Activated CD4-positive, CD25-positive, alpha-beta regulatory T cell treated with anti-CD3 and anti-CD28 coated beads, Interleukin-2, amount 50 U/mL, for 72 hours (primary cell): ENCODE measurements around the gene STK38L.

Experiments used
- DNase-seq: peaks from one replicate; pipeline ENCODE4 v3.0.0; 2021

Gene STK38L

DNA sequence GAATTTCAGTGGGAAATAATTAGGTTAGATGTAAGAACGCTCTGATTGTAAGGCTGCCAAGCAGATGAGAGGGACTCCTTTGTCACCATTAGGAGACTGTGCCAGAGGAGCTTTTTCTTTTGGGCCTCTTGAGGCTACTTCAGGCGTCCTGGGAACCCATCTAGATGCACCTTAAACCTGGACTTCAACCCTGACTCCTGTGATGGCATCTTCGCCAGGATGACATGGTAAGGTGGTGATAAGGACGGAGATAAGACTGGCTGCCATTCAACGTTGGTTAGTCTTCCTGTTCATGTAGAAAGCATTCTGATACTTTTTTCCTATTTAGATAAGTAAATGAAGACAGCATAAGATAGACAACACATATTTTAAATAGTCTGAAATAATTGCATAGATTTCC lies 36.3 kb downstream of the STK38L start:
- DNase-seq, result no peak

DNA sequence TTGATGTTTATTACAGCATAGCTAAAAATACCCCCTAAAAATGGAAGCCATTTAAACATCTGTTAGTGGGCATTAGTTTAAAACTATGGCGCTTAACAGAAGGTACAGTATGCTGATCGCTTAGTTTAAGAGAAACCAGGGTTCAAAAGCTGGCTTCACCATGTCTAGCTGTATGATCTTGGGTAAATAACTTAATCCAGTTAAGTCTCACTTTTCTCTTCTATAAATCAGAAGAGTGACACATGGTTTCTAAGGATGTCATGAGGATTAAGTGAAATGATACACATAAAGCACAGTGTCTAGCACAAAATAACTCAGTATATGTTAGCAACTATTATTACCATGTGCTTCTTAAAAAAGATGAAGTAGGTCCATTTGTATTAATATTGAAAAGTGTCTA lies 38.7 kb downstream of the STK38L start:
- DNase-seq, result no peak

DNA sequence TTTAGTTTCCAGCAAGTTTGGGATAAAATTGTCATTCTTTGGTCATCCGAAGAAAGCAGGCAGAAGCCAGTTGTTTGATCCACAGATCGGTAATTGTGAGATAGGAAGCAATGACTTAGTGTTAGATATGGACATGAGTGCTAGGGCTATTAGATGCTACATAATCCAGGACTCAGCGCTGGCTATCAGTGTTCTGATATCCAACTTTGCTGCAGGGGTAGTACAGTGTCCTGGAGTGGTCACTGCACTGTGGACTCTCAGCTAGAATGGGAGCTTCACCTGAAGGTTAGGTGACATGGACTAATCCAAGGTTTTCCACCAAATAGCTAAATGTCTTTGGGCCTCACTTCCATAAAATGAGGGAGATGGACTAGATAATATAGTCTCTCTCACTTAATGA lies 39.9 kb downstream of the STK38L start:
- DNase-seq, result no peak

DNA sequence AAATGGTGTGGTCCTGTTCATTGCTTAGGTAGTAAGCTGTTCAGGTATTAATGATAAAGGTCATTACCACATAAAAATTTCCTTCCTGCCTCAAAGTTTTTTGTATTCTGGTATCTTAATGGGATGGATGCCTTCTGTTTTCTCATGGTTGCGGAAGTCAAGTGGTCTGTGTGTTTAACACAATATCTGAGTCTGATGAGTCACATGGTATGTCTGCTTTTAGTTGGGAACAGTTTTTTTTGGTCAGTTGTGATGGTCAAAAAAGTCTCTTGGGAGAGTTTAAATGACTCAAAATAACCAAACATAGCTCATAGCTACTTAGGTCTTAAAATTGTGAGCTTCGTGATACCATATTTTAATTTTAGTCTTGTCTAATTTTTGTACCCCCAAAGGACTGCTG lies 40.7 kb downstream of the STK38L start:
- DNase-seq, result no peak

DNA sequence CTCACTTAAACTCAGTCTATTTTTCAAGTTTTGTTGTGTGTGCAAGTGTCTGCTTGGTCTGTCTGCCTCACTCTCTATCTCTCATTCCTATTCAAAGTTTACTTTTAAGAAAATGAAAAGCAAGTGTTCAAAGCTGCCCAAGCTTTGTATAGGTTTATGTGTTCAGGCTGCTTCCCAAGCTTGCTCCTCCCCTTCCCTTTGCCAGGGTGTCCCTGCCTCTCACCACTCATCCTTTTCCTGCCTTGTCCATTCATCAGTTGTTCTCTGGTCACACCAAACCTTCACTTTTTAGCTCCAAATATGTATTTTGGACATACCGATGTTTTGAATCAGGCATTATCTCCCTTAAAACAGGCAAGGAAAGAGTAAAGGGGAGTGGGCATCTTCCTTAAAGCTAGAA lies 41.3 kb downstream of the STK38L start:
- DNase-seq, result no peak

DNA sequence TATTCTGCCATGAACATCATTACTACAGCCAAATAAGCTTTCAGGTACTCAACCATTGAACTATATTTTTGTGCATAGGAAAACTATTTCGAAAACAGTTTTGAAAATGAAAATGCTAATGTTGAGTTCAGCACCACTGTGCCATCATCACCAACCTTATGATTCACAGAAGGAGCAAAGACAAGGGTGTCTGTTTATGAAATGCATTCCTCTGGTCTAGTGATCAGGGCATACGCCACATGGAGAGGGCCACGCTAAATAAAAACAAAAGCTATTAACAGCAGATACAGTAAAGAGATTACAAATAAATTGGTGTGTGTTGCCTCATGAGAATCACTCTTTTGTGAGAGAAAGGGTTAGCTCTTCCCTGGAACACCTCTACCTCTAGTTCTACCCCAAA lies 45.3 kb downstream of the STK38L start:
- no peak for DNase-seq

DNA sequence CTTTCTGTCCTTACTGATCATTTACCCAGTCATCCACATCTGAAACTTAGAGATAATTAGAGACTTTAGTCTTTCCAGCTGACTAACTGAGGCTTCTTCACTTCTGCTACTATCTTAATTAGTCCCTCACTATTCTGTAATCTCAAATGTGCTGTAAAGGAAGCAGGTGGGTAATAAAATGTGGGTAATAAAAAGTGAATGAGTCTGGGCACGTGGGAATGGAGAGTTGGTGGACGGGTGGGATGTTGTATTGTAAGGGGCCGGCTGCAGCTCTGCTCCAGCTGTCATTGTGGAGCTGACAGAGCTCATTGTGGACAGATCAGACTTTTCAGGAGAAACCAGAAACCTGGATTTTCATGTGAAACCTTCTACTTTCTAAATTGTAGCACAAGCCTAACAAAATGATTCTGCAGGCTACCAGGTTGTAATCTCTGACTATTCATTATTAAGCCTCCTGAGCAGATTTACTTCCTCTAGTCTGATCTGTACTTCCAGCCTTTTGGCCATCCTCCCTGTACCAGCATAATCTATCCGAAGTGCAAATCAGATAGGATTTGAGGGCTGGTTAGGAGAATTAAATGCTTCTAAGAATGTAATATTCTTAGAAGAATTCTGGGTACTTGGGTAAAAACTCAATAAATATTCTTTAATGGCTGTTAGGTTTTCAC lies 46.5 kb downstream of the STK38L start:
- no peak for DNase-seq

DNA sequence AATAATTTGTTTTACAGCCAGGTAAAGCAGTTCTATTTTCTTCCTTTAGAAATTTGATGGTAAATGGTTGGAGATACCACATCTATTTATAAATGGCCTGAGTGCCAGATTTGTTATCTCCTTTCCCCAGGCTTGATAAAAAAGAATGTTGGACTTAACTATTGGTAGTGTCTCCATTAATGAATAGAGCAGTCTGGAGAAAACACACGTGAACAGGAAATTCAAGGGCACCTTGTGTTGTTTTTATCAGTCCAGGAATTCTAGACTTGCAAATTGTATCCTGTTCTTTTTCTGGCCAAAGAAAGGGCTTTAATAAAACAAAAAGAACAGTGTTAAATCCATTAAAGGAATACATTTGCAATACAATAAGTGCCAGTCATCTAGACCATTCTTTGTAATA lies 47.8 kb downstream of the STK38L start:
- DNase-seq, result no peak

DNA sequence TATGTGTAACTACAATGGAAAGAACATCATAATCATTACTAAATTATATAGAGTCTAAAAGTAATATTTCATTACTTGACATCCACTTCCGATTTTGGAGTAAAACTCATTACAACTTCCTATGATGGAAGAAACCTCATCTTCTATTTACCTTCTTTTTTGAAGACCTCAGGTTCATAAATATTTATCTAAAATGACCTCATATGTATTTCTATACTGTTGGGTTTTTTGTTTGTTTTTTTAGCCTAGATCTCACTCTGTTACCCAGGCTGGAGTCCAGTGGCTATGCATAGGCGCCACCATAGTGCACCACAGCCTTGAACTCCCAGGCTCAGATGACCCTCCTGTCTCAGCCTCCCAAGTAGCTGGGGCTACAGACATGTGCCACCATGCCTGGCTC lies 48.6 kb downstream of the STK38L start:
- DNase-seq, result no peak

DNA sequence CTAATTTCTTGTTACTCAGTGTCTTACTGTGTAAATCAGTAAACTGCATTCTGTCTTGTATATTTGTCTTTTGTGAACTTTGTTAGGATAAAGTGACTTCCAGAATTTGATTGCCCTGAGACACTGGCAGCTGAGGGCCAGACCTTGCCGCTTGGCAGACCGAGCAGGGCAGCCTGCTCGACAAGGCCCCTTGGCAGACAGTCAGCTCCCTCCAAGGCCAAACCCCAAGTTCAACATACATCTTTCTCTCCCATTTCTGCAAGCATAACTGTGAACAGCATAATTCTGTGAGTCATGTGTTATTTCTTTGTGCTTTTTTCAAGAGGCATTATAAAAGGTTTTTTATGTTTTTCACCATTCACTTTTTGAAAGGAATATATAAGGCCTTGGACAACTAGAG lies 49.4 kb downstream of the STK38L start:
- no peak for DNase-seq

DNA sequence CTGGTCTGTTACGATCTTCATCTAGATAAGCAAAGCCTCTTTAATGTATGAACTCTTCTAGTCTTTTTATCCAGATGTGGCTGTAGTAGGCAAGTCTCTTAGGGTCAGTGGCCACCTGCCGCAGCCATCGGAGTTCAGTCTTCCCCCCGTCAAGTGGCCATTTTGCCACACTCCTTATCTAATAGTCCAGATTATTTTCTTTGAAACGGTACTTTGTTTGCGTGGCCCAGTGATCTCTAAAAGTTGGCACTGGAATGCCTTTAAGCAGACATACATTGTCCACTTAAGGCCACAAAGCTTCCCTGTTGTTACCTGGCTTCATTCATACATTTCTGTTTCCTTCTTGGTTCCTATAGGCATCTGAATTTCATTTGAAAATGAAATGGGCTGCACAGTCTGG lies 52.6 kb downstream of the STK38L start:
- DNase-seq, result no peak

DNA sequence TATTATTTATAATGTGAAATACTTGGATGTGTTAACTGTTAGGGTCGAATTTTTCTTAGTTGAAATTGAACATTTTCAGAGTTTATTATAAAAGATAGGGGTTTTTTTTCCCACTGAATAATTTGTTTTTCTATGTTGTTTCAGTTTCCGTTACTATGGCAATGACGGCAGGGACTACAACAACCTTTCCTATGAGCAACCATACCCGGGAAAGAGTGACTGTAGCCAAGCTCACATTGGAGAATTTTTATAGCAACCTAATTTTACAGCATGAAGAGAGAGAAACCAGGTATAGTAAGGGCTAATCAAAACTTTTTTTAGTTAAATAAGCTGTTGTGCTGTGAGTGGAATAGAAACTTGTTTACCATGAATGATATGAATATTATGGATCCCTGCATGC lies 53.5 kb downstream of the STK38L start:
- DNase-seq, result no peak

DNA sequence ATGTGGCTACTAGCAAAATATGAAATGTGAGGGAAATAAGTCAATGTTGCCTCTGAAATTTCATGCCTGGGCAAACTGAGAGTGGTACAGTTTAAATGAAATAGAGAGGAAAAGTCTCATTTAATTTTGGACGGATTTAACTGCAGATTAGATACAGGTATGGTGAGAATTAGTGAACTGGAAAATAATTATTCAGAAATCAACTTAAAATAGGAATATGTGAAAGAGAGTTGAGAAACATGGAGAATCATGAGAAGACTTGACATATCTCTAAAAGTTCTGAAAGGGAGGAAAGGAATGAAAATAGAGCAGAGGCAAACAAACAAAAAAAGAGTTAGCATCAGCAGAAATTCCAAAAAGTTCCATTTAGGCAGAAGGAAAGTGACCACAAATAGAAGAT lies 55.0 kb downstream of the STK38L start:
- DNase-seq, result no peak

DNA sequence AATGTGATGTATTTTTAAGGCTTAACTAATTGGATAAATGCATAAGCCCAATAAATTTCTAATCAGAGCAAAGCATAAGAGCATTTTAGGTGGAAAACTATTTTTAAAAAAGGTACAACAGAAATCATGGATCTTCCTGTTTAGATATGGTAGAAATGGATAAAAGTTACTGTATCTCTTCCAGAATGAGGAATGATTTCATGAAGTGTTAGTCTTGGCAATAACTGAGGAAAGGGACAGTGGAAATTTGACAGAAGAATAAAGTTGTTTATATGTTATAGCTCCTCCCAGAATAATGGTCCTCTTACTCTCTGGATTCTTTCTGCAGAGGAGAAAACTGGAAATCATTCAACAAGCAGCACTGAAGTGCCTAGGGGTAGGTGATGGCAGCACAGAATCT lies 56.1 kb downstream of the STK38L start:
- DNase-seq, result no peak

DNA sequence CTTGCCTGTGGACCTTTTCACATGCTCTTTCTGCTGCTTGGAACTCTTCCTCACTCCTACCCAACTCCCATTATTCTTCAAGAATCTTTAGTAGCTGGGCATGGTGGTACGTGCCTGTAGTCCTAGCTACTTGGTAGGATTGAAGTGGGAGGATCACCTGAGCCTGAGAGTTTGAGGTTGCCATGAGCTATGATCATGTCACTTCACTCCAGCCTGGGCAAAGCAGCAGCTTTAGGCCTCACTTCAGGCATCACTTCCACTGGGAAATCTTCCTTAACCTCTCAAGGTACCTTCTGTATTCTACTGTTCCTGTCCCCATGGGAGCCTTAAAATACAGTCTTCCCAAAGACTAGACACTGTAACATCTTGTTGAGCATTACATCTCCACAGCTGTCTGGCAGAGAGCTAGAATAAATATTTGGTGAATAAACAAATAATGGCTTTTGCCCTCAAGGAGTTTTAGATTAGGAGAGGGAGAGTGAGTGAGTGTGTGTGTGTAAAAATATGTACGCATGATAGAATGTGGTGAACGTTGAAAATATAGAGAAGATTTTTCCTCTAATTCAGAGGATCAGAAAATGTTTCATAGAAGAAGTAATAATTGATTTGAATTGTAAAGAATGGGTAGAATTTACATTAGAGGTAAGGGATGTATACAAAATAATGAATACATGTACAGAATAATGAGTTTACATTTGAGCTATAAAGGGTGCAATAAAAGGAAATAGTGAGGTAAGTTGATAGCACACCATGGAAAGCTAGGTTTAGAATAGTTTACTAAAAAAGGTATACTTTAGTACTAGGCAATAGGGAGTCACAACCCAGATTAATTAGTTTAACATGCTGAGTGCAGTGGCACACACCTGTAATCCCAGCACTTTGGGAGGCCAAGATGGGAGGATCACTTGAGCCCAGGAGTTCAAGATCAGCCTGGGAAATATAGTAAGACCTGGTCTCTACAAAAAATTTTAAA lies 59.3 kb downstream of the STK38L start:
- no peak for DNase-seq

DNA sequence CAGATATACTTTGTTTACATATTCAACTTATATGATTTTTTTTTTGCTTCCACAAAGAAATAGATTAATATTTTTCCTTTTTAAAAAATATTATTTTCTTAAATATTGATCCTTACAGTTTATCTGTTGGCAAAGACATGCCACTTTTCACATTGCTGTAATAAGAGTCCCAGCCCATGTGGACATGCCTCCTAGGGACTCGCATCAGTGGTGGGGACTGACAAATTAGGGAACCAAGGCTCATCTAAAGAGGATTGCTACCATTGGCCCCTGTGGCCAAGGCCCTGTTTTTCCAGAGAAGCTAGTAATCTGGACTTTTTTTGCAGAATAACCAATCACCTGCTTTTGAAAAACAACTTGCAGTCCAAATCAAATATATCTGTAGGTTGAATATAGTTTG lies 60.8 kb downstream of the STK38L start:
- DNase-seq, result no peak

DNA sequence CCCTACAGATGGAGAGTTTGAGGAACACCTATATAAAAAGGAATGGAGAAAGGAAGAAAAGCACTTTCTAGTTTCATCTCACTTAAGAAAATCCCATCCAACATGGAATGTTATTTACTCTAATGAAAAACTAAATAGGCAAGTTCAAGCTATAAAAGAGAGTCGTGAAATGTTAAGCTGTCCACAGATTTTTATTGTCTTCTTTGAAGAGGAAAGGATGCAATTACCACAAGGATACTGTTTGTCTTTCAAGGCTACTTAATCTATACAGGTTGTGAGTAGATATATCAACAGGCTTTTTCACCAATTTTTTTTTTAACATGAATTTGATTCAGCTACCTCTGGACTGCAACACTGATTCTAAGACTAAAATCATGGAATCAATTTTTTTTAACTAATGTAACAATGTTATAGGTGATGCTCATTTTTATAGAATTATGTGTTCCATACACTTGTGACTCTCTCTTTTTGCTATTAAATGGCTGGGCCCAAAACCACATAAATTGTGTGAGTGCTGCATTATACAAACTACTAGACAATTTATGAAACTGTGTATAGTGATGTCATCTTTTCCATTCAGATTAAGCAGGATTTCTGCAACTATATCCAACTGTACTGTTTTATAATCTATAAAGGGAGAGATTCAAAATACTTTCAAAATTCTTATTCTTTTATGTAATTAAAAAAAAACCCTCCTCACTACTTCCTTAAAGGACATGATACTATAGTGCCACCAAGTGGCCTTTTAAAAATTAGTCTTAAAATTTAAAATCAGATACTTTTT lies 61.8 kb downstream of the STK38L start:
- no peak for DNase-seq

DNA sequence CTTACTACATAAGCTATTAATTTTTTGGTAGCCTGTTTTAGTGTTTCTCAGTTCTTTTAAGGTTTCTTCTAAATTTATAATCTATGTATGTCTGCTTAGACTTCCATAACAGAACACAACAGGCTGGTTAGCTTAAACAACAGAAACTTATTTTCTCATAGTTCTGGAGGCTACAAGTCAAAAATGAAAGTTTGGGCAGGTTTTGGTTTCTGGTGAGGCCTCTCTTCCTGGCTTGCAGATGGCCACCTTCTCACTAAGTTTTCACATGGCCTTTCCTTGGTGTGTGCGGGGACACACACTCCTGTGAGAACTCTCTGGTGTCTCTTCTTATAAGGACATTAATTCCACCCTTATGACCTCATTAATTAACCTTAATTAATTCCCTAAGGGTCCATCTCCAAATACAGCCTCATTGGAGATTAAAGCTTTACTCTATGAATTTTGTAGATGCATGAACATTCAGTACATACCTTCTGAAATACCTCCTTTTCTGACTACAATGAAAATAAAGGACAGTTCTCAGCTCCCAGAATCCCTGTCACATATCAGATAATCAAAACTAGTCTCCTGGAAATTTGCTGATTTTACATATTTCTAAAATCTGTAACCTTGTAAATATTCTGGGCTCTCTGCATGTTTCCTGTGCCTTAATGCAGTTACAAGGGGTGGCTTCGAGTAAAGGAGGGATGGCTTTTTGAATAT lies 65.4 kb downstream of the STK38L start:
- no peak for DNase-seq

DNA sequence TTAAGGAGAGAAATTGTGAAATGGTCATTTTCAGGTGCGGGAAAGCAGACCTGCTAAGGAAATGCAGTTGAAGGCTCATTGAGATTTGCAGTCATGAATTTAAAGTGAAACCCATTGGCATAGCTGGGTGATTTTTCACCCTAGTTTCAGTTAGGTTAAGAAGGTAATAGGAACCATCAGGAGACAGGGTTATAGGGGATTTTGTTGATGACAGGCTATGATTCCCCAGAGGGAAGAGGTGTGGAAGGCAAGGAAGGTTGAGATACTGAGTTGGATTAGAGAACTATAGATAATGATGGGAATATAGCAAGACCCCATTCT lies 65.9 kb downstream of the STK38L start:
- no peak for DNase-seq

DNA sequence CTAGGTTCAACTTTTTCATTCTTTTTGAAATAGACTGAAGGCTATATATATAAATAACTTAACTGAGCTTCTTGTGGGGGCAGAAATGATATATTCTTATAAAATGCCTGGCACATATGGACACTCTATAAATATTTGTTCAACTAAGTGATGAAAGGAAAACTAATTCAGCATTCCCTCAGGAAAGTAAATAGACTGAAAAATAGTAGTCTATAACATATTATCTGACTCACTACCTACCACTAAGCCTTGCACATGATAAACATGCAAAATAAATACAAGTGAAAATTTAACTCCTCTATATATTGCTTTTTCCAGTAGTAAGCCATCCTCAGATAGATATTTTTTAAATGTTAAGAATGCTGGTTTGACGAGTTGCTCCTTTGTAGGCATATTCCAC lies 72.9 kb downstream of the STK38L start:
- no peak for DNase-seq

DNA sequence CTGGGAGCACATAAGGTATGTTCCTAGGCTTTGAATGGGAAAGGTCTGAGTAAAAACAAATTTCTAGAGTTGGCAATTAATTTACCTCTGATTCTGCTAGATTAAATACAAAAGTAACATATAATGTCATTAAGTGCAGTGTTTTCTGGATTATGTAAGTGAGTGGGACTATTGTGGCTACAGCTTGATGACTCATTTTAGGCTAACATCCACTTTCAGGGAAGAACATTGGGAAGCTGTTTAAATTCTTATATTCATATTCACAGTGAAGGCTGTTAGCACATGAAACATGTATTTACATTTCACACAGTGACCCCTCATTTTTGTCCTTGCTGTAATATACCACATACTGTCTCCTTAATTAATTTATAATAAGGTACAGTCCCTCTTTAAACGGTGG lies 75.3 kb downstream of the STK38L start:
- no peak for DNase-seq

DNA sequence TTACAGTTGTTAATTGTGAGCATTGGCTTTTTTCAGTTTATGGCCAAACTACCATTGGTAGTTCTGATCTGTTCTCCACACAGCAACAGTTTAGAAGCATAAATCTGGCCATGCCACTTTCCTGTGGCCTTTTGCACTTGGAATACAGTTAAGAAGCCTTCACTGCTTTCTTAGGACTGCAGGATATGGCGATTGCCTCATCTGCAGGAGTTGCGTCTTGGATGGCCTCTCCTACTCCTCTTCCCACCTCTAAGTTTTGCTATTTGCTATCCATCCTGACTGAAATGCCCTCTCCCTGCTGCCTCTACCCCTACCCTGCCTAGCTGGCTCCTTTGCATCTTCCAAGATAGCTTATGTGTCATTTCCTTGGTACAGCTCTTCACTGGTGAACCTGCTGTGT lies 75.8 kb downstream of the STK38L start:
- DNase-seq, result no peak

DNA sequence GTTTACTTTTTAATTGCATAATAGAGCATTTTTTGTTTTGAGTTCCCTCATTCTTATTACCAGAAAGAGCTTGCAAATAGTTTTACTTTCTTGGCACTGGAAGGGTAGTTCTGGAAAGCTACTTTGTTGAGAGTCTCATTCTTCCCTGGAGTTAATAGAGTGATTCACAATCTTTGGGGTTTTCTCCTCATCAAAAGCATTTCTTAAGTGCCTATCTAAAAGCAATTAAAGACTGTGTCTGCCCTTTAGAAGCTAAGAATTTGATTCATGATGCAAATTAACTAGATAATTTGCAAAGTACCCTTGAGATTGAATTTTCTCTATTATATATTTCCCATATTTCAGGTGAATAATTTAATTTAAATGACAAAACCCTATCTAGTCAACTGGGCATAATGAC lies 80.4 kb downstream of the STK38L start:
- no peak for DNase-seq
